Measurements from ENCODE around the gene EPHA3. TPM values are rescaled to one million over a fixed set of nuclear protein-coding genes. Genes with fewer than 3 reads are reported as not detected.

Gene EPHA3
- total and polyA plus RNA-seq, 4 donors = 0.18 to 11.7 (median 1.5) TPM

DNA sequence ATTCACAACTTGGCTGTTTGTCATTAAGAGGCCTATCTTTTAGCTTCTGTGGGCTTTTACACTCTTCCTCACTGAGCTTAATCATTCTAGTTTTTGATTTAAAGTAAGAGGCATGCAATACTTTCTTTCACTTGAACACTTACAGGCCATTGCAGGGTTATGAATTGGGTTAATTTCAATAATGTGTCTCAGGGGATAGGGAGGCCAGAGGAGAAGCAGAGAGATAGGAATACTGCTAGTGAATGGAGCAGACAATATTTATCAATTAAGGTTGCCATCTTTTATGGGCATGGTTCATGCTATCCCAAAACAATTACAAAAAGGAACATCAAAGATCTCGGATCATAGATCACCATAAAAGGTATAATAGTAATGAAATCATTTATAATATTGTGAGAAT lies 189.8 kb downstream of the EPHA3 start:
- no peaks in the 10 kb centered on the region for H3K27me3 ChIP-seq (ENCODE audit: control insufficient read depth in 3 of 3, insufficient read depth in 3 of 3, low read length in 2 of 3)
- no peak overlapping the region for H3K9ac ChIP-seq (ENCODE audit: insufficient read depth in 1 of 2, low read length in 2 of 2)
- H3K4me3 ChIP-seq = no peak overlapping the region
- H3K4me1 ChIP-seq (ENCODE audit: control insufficient read depth in 5 of 5, insufficient read depth in 5 of 5, low read length in 5 of 5) = no peaks in the 10 kb centered on the region
- H3K36me3 ChIP-seq (ENCODE audit: control insufficient read depth in 4 of 4, insufficient read depth in 4 of 4, low read length in 4 of 4) = no peaks in the 10 kb centered on the region
- WGBS, 2 donors = 78 to 81% methylated on average over 1 of the region's 1 CpG
- no peaks in the 10 kb centered on the region for H3K9me3 ChIP-seq (ENCODE audit: control insufficient read depth in 4 of 4, insufficient read depth in 3 of 4, low read length in 3 of 4)
- ATAC-seq (ENCODE audit: insufficient read depth, low FRiP score) = no peak
- TF ChIP-seq, protein P1, sequence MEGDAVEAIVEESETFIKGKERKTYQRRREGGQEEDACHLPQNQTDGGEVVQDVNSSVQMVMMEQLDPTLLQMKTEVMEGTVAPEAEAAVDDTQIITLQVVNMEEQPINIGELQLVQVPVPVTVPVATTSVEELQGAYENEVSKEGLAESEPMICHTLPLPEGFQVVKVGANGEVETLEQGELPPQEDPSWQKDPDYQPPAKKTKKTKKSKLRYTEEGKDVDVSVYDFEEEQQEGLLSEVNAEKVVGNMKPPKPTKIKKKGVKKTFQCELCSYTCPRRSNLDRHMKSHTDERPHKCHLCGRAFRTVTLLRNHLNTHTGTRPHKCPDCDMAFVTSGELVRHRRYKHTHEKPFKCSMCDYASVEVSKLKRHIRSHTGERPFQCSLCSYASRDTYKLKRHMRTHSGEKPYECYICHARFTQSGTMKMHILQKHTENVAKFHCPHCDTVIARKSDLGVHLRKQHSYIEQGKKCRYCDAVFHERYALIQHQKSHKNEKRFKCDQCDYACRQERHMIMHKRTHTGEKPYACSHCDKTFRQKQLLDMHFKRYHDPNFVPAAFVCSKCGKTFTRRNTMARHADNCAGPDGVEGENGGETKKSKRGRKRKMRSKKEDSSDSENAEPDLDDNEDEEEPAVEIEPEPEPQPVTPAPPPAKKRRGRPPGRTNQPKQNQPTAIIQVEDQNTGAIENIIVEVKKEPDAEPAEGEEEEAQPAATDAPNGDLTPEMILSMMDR (IDR thresholded peaks at IDR 0.05; ENCODE audit: control extremely low read depth, extremely low read depth) = no peak
- DNase-seq = no peak
- no peak overlapping the region for H3K27ac ChIP-seq (ENCODE audit: low read depth in 1 of 2, low read length in 1 of 2)

DNA sequence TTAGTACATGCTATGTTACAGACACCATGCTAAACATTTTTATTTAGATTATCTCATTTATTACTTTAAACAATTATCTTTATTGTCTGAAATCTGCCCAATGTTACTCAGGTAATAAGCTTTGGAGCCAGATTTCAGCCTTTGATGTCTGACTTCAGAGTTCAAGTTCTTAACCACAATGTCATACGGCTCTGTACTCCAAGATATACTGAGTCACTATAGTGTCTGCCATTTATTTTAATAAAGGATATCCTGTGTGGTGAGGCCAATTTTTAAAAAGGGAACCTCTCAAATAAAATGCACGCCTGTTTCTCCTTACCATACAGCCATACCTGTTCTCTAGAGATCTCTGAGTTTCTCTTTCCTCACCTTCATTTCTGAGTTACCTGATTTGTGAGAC lies 193.1 kb downstream of the EPHA3 start:
- no peak overlapping the region for H3K4me3 ChIP-seq
- no peaks in the 10 kb centered on the region for H3K9me3 ChIP-seq (ENCODE audit: control insufficient read depth in 4 of 4, insufficient read depth in 3 of 4, low read length in 3 of 4)
- no peaks in the 10 kb centered on the region for H3K36me3 ChIP-seq (ENCODE audit: control insufficient read depth in 4 of 4, insufficient read depth in 4 of 4, low read length in 4 of 4)
- H3K27ac ChIP-seq (ENCODE audit: low read depth in 1 of 2, low read length in 1 of 2) = no peak overlapping the region
- no peaks in the 10 kb centered on the region for H3K27me3 ChIP-seq (ENCODE audit: control insufficient read depth in 3 of 3, insufficient read depth in 3 of 3, low read length in 2 of 3)
- DNase-seq (no peak), ATAC-seq (ENCODE audit: insufficient read depth, low FRiP score) (no peak)
- no peaks in the 10 kb centered on the region for H3K4me1 ChIP-seq (ENCODE audit: control insufficient read depth in 5 of 5, insufficient read depth in 5 of 5, low read length in 5 of 5)
- TF ChIP-seq, protein P1 (IDR thresholded peaks at IDR 0.05; ENCODE audit: control extremely low read depth, extremely low read depth) = no peak
- WGBS, 2 donors = 17 to 39% methylated on average over 2 of the region's 2 CpGs
- no peak overlapping the region for H3K9ac ChIP-seq (ENCODE audit: insufficient read depth in 1 of 2, low read length in 2 of 2)

DNA sequence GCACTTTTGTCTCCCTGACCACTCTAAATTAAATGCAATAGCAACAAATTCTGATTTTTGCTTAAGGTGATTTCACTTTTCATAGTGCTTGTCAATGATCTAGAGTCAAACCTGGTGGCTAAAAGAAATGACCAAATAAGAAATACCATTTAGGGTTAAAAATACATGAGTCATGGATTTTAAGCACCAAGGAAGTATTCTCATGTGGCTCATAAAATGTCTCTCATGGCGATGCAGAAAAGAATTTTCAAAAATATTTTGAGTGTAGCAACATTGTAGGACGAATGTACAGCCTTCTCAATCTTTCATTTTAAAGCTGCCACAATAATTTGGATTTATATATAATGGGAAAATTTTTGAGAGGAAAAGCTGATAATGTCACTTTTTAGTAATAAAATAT lies 193.6 kb downstream of the EPHA3 start:
- DNase-seq (no peak), ATAC-seq (ENCODE audit: insufficient read depth, low FRiP score) (no peak)
- Histone ChIP-seq H3K4me1 (ENCODE audit: control insufficient read depth in 5 of 5, insufficient read depth in 5 of 5, low read length in 5 of 5) (no peaks in the 10 kb centered on the region), H3K27me3 (ENCODE audit: control insufficient read depth in 3 of 3, insufficient read depth in 3 of 3, low read length in 2 of 3) (no peaks in the 10 kb centered on the region), H3K27ac (ENCODE audit: low read depth in 1 of 2, low read length in 1 of 2) (no peak overlapping the region), H3K36me3 (ENCODE audit: control insufficient read depth in 4 of 4, insufficient read depth in 4 of 4, low read length in 4 of 4) (no peaks in the 10 kb centered on the region), H3K9me3 (ENCODE audit: control insufficient read depth in 4 of 4, insufficient read depth in 3 of 4, low read length in 3 of 4) (no peaks in the 10 kb centered on the region), H3K9ac (ENCODE audit: insufficient read depth in 1 of 2, low read length in 2 of 2) (no peak overlapping the region), H3K4me3 (no peak overlapping the region)
- 47 to 59% methylated on average over 2 of the region's 2 CpGs for WGBS, 2 donors
- TF ChIP-seq, protein P1 (IDR thresholded peaks at IDR 0.05; ENCODE audit: control extremely low read depth, extremely low read depth) = no peak

DNA sequence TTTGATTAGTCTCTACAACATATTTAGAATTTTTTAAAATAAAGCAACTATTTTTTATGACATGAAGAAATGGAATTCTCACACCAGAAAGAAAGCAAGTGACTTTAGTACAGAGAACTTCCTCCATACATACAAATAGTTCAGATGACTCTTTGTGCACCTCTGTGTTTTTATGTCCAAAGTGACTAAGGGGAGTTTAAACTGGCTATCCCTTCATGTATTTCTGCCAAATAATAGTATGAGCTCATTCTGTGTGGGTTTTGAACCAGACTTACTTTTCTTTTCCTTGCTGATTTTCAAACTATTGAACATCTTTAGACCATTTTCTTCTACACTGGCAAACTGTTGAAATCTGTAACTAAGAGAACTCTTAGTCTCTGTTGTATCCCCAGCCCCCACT lies 196.3 kb downstream of the EPHA3 start:
- Histone ChIP-seq H3K27me3 (ENCODE audit: control insufficient read depth in 3 of 3, insufficient read depth in 3 of 3, low read length in 2 of 3) (no peaks in the 10 kb centered on the region), H3K36me3 (ENCODE audit: control insufficient read depth in 4 of 4, insufficient read depth in 4 of 4, low read length in 4 of 4) (no peaks in the 10 kb centered on the region), H3K4me1 (ENCODE audit: control insufficient read depth in 5 of 5, insufficient read depth in 5 of 5, low read length in 5 of 5) (no peaks in the 10 kb centered on the region), H3K9me3 (ENCODE audit: control insufficient read depth in 4 of 4, insufficient read depth in 3 of 4, low read length in 3 of 4) (no peaks in the 10 kb centered on the region), H3K4me3 (no peak overlapping the region), H3K9ac (ENCODE audit: insufficient read depth in 1 of 2, low read length in 2 of 2) (no peak overlapping the region), H3K27ac (ENCODE audit: low read depth in 1 of 2, low read length in 1 of 2) (no peak overlapping the region)
- ATAC-seq (ENCODE audit: insufficient read depth, low FRiP score) (no peak), DNase-seq (no peak)
- TF ChIP-seq, protein P1 (IDR thresholded peaks at IDR 0.05; ENCODE audit: control extremely low read depth, extremely low read depth) = no peak

All from lung (tissue), 12 donors.